HG02571 (cell line): ENCODE data around the gene NUDT9.
A peak's percentile ranks its signal among the peaks of the same experiment; 100 is the strongest.
"Not testable (repeated sequence)": the region's sequence is repeated elsewhere in the genome, so short reads cannot be mapped to it uniquely, and the experiment has no call there.

ENCODE experiments used
- ATAC-seq: cut with Tn5 transposase; IDR thresholded peaks from one replicate; pipeline ENCODE4 v1.9.1; 2021; ENCODE audit warnings: mild to moderate bottlenecking, moderate library complexity; ENCODE audit not compliant: unreplicated experiment

Gene NUDT9, protein sequence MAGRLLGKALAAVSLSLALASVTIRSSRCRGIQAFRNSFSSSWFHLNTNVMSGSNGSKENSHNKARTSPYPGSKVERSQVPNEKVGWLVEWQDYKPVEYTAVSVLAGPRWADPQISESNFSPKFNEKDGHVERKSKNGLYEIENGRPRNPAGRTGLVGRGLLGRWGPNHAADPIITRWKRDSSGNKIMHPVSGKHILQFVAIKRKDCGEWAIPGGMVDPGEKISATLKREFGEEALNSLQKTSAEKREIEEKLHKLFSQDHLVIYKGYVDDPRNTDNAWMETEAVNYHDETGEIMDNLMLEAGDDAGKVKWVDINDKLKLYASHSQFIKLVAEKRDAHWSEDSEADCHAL

DNA sequence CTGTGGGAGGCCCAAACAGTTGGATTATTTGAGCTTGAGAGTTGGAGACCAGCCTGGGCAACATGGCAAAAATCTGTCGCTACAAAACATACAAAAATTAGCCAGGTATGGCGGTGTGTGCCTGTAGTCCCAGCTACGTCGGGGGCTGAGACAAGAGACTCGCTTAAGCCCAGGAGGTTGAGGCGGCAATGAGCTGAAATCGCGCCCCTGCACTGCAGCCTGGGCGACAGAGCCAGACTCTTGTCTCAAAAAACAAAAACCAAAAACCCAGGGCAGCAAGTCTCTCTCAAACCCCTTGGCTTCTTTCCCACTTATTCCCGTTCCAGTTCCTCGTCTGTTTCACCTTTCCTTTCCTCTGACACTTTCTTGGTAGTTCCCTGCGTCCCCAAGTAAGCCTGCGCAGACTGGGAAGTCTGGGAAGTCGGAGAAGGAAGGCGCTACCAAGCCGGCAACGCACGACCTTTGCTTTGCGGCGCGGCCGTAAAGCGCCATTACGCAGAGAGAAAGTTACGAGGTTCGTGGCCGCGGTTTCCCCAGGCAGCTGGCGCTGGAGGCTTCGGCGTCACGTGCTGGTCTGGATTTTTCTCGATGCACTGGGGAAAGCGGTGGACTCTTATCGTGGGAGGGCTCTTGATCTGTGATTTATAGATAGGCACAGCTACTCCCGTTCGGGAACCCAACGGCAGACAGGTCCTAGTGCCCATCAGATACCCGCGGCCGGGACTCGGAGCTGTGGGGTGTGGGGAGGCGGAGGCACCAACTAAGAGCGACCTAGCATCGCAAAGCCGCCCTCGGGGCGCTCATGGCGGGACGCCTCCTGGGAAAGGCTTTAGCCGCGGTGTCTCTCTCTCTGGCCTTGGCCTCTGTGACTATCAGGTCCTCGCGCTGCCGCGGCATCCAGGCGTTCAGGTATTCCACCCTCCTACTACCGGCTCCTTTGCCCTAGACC lies at the start of gene NUDT9:
Gene NUDT9, plus strand, starts transcription at position 470 of the 949 bp plus-strand sequence. Its CDS starts 333 bp downstream, at position 803.
- peak; percentile 88 for ATAC-seq

DNA sequence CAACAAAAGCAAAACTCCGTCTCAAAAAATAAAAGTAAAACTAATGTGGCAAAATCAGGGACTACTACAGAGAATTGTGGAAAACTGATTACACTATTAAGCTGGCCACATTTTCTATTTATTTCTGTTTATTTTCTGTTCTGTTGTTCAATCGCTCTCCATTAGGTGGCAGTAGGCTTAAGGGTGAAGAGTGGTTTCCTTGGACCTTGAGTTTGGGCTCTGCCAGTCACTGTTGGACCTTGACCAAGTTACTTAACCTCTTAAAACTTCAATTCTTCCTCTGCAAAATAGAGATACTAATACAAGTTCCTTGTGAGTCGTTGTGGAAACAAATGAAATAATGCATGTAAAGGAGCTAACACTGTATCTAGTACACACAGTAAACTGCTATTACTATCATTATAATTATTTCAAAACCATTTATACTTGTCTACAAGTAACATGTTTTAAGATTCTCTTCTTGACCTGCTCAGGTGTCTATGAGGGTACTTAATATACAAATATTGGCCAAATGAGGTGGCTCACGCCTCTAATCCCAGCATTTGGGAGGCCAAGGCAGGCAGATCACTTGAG lies 46.6 kb upstream of the NUDT9 start:
- no peak for ATAC-seq

DNA sequence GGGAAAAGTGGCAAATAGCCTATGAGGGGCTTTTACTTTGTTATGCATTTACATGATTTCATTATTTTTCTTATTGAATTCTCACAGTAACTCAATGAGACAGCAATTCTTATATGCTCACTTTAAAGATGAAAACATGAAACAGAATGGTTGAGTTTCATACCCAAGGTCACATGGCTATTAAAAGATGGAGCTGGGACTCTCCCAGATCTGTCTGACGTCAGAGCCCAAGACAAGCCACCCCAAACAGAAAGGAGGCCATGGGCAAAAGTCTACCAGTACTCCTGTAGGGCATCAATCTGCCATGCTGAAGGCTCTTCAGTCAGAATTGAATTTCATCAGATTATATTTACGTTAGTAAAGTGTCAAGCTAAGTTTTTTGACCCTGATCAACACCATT lies 44.6 kb upstream of the NUDT9 start:
- ATAC-seq, result no peak

DNA sequence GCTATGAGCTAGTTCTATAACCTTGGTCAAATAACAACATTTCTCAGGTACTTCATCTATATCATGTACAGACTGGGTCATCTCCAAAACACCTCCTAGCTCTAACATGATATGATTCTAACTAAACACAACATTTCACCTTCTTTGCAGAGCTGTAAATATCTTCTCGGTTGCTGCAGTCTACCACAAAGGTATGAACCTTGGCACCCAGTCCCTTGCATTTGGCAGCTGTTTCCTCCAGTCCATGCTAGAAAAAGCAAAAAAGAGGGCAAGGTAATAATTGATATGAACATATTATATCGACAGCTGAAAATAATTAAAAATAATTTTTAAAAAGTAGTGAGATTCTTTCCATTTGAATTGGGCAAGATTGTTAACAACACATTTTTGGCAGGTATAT lies 40.3 kb upstream of the NUDT9 start:
- no peak for ATAC-seq

DNA sequence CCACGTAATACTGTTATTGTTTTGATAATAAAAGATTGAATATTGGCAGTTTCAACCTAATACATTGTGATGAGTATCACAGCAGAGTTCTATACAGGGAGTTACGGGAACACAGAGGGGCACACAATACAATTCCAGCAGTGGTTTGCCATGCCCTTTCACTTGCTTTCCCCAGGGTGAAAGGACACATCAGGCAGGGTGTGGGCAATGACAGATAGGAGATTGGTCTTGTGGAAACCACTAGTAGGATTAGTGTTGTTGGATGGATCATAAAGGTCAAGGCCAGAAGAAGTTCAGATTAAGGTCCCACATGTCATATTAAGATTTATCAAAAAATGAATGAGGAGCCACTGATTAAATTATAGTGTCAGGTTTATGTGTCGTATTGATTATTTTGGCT lies 39.4 kb upstream of the NUDT9 start:
- no peak for ATAC-seq

DNA sequence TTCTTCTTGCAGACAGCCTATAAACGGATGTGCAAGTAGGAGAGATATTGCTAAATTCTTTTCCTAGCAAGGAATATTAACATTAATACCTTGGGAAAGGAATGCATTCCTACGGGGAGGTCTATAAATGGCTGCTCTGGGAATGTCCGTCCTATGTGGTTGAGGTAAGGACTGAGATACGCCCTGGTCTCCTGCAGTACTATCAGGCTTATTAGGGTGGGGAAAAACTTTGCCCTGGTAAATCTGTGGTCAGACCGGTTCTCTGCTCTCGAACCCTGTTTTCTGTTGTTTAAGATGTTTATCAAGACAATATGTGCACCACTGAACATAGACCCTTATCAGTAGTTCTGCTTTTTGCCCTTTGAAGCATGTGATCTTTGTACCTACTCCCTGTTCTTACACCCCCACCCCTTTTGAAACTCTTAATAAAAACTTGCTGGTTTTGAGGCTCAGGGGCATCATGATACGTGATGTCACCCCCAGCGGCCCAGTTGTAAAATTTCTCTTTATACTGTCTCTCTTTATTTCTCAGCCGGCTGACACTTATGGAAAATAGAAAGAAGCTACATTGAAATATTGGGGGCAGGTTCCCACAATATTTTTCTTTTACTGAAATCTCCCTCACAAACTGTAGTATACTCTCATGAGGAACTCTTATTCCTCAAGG lies 37.8 kb upstream of the NUDT9 start:
- not testable (repeated sequence) for ATAC-seq

DNA sequence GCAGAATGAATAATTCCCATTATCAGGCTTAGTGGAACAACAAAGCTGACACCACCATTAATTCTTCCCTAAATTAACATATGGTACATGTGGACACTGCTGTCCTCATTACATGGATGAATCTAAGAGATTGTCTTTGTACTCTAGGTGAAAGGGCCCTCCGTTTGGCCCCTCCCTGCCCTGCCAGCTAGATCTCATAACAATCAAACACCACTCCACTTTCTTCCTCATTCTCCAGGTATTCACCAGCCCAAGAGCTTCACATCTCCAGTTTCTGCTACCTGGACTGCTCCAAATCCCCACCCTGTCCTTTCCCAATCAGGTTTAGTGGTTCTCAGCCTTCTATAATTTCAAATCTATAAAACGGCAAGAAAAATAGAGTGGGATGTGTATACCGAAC lies 35.1 kb upstream of the NUDT9 start:
- no peak for ATAC-seq

DNA sequence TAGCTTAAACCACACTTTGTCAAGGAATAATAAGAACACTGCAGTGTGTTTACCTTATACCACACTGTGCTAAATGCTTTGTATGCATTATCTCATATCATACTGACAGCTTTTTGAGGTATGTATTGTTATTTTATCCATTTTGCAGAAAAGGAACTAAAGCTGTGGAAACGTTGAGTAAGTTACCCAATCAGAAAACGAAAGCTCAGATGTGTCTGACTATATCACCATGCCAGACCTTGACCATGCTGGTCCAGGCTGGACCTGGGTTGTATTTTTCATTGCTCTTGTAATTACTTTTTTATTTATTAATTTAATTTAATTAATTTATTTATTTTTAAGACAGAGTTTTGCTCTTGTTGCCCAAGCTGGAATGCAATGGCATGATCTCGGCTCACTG lies 33.5 kb upstream of the NUDT9 start:
- ATAC-seq, result no peak

DNA sequence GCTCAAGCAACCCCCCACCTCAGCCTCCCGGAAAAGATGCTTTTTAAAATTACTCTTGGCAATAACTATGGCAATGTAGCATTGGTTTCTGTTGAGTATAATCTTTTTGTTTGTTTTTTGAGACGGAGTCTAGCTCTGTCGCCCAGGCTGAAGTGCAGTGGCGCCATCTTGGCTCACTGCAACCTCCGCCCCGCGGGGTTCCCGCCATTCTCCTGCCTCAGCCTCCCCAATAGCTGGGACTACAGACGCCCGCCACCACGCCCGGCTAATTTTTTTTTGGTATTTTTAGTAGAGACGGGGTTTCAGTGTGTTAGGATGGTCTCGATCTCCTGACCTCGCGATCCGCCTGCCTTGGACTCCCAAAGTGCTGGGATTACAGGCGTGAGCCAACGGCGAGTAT lies 32.3 kb upstream of the NUDT9 start:
- not testable (repeated sequence) for ATAC-seq

DNA sequence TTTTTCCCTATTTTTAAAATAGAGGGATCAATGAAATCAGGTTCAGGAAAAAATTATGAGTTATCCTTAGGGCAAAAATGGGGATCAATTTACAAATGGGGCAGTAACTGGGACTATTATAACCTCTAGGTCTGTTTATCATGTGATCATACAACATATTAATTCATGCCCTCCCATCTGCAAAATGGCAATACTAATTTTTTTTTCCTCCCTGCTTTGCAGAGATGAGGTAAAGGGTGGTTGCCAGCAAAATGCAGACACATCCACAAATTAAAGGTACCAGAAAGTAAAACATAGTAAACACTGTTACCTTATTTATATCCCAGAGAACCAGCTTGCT lies 31.9 kb upstream of the NUDT9 start:
- ATAC-seq, result no peak

DNA sequence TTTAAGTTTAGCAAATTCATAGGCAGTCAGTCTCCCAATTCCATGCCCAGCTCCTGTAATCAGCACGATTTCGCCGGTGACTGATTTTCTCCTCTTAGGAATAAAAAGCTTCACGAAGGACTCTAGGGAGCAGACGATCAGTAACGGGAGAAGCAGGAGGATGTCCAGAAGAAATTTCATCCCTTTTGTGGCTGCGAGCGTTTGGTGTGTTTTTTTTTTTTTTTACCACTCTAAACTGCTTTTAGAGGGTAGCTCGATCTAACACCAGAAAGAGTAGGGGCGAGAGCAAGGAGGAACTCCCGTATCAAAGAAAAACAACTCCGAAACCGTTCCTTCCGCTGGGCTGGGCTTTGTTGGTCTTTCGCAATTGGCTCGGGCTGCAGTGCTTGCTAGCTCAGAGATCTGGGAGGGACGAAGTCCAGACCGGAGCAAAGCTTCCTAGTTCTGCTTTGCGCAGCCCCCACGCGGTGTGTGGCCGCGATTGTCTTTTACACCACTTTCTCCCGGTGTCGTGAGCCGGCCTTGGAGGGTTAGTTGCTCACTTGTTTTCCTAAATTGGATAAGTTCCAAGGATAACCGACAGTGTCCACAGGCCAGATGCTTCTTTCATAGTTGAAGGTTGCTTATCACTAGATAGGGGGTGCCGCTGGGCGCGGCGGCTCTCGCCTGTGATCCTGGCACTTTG lies 31.3 kb upstream of the NUDT9 start, which contains the start of gene HSD17B11:
Gene HSD17B11, minus strand, starts transcription at position 298 of the 685 bp plus-strand sequence. Its CDS starts 118 bp downstream, at position 180.
- peak; percentile 99 for ATAC-seq

DNA sequence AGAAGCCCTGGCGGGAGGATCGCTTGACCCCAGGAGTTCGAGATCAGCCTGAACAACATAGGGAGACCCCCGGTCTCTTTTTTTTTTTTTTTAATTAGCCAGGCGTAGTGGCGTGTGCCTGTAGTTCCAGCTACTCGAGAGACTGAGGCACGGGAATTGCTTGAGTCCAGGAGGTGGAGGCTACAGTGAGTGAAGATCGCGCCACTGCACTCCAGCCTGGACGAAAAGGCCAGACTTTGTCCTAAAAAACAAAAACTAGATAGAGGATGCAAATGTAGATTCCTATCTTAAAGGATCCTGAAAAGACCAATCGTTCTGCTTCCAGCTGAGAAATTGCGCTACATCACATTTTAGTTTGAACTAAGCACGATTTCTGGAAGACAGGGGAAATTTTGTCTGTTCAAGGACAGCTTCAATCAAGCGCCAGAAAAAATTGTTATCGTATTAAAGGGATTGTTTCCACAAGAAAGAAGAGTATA lies 30.8 kb upstream of the NUDT9 start:
- peak; percentile 12 for ATAC-seq

DNA sequence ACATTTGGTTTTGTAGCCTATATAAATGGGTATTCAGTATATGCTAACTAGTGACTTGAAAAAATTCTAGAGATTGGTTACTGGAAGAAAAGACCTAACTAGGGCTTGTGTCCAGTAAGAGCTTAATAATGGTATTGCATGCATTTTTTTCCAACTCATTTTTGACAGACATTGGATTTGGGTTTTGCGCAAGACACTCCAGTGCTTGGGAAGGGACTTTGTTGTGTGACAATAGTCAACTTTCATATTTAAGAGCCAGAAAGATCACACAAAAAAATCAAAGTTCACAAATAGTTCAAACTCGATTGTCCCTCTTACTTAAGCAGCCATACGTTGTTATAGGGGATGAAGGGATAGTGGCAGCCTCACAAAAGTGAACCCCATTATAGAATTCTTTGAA lies 30.2 kb upstream of the NUDT9 start:
- ATAC-seq, result no peak

DNA sequence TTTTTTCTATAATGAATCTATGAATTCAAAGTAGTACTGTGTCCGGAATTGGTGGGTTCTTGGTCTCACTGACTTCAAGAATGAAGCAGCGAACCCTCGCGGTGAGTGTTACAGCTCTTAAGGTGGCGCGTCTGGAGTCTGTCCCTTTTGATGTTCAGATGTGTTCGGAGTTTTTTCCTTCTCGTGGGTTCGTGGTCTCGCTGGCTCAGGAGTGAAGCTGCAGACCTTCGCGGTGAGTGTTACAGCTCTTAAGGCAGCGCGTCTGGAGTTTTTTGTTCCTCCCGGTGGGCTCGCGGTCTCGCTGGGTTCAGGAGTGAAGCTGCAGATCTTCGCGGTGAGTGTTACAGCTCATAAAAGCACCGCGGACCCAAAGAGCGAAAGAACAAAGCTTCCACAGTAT lies 27.3 kb upstream of the NUDT9 start:
- not testable (repeated sequence) for ATAC-seq

DNA sequence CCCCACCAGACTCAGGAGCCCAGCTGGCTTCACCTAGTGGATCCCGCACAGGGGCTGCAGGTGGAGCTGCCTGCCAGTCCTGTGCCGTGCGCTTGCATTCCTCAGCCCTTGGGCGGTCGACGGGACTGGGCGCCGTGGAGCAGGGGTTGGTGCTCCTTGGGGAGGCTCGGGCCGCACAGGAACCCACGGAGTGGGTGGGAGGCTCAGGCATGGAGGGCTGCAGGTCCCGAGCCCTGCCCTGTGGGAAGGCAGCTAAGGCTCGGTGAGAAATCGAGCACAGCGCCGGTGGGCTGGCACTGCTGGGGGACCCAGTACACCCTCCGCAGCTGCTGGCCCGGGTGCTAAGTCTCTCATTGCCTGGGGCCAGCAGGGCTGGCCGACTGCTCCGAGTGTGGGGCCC lies 26.5 kb upstream of the NUDT9 start:
- not testable (repeated sequence) for ATAC-seq

DNA sequence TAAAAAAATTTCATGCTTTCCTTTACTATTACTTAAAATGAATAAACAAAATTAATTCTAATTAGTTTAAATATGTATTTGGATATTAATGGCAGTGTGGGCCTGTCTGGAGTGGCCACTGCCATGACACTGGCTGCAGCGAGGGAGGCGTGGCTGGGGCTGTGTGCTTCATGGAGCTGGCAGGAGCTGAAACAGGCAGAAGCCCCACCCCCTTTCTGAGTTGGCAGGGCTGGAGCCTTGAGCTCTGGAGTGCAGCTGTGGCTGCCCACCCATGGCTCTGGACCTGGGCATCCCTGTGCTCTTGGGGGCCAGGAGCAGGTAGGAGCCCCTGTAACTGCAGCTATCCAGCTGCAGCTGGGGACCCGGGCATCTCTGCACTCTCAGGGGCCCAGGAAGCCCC lies 23.2 kb upstream of the NUDT9 start:
- ATAC-seq, result no peak

DNA sequence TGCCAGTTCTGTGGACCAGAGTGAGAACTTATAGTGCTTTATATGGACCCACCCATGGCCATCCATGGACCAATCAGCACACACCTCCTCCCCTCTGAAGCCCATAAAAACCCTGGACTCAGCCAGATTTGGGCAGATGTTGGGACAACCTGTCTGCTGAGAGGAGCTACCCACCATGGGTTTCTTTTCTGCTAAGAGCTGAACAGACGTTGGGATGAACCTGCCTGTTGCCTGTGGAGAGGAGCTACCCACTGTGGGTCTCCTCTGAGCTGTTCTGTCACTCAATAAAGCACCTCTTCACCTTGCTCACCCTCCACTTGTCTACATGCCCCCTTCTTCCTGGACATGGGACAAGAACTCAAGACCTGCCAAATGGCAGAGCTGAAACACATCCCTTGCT lies 22.4 kb upstream of the NUDT9 start:
- no peak for ATAC-seq

DNA sequence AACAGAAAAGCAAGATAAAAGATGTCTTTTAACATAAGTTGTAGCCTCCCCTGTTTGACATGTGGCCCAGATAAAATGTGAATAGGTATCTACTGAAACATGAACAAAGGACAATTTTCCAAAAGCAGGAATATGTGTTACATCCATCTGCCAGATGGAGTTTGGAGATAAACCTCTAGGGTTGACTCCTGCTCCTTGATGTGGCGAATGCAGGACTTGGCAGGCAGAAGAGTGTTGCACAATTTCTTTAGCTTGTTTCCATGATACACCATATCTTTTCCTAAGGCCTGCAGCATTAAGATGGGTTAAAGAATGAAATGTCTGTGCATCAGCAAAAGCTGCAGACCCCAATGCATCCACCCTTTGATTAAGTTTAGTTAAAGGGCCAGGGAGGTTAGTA lies 18.6 kb upstream of the NUDT9 start:
- not testable (repeated sequence) for ATAC-seq

DNA sequence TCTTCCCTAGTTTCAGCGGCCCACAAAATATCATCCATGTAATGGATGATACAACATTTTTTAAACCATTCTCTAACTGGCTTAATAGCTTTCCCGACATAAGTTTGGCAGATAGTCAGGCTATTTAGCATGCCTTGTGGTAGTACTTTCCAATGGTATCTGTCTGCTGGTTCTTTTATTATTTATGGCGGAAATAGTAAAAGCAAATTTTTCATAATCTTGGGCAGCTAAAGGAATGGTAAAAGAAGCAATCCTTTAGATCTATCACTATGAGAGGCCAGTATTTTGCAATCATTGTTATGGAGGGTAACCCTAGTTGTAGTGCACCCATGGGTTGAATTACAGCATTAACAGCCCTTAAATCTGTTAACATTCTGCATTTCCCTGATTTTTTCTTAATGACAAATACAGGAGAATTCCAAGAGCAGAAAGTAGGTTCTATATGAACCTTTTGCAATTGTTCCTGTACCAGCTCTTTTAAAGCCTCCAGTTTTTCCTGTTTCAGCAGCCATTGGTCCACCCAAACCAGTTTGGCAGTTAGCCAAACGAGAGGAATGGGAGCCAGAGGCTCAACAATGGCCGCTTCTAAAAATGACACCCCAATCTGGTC lies 17.1 kb upstream of the NUDT9 start:
- ATAC-seq, result no peak

DNA sequence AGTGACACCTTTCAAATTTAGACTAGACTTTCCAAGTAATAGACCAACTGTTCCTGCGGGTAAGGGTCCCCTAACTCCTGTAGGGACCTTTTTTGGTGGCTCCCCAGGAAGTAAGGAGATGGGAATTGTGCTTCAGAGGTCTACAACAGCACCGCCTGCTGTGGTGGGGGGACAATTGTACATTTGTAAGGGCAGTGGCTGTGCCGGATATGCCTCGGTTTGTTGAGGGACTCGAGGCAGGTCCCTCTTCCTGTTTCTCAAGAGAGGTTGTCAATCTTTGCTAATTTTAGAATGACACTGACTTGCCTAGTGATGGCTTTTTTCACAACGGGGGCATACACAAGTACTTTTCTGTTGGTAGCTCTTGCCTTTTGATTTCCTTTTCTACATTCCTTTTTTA lies 15.9 kb upstream of the NUDT9 start:
- no peak for ATAC-seq
